ENCODE results near the gene IL18RAP.

GRCh38 chr2:102435741-102436140 lies 12.8 kb downstream of the IL18RAP start:
- no peak for TF ChIP-seq TCF12 (IDR thresholded peaks at IDR 0.05; ENCODE audit: low read depth)
- TF ChIP-seq EP300 (IDR thresholded peaks at IDR 0.05; ENCODE audit: borderline replicate concordance): no peak
